ENCODE data around the gene ZNF850. TPM values are rescaled to one million over a fixed set of nuclear protein-coding genes. Genes with fewer than 3 reads are reported as not detected.

Gene ZNF850
- total and polyA plus RNA-seq, 2 of the 13 experiments (the other 11 are each of a cell fraction or from before 2014, with no cell fraction given) = 0.78 to 6.6 TPM

- TF ChIP-seq ZNF318 (CRISPR knock-in tag; IDR thresholded peaks at IDR 0.05) (no peak), ZNF503 (CRISPR knock-in tag; IDR thresholded peaks at IDR 0.05) (peak; percentile 56; the same call in 1 of the 2 replicates), SCMH1 (CRISPR knock-in tag; IDR thresholded peaks at IDR 0.05; ENCODE audit: borderline replicate concordance) (no peak), ZBTB8A (CRISPR knock-in tag; IDR thresholded peaks at IDR 0.05; ENCODE audit: borderline replicate concordance, low read depth) (peak; percentile 29; the same call in 1 of the 2 replicates), ZNF280D (CRISPR knock-in tag; IDR thresholded peaks at IDR 0.05) (peak; percentile 83), ZSCAN12 (CRISPR knock-in tag; IDR thresholded peaks at IDR 0.05) (no peak), ZBTB14 (CRISPR knock-in tag; IDR thresholded peaks at IDR 0.05) (peak; percentile 82), FOXM1 (CRISPR knock-in tag; IDR thresholded peaks at IDR 0.05) (peak; percentile 20; the same call in 1 of the 2 replicates), ZNF678 (CRISPR knock-in tag; IDR thresholded peaks at IDR 0.05) (no peak), THAP11 (CRISPR knock-in tag; IDR thresholded peaks at IDR 0.05) (peak; percentile 100), PHF21A (CRISPR knock-in tag; IDR thresholded peaks at IDR 0.05) (peak; percentile 86)
Observed at GRCh38 chr19:36687214-36688056, 85.2 kb downstream of the ZNF850 start, which contains the start of gene ZNF567 (continued).
